NOMO-1 (cell line): ENCODE data around the gene CC2D2A.
A peak's percentile ranks its signal among the peaks of the same experiment; 100 is the strongest.

Experiments
- DNase-seq, 2 experiments: peaks; one replicate each; lab custom pipeline; 2025; ENCODE audit not compliant: unreplicated experiment in 2 of 2; lab: John Stamatoyannopoulos, UW

CC2D2A gene

GRCh38 chr4:15552557-15553362, 83.1 kb downstream of the CC2D2A start:
- DNase-seq, result no peak

- DNase-seq, result no peak
Observed at GRCh38 chr4:15556511-15557092, 86.9 kb downstream of the CC2D2A start.

GRCh38 chr4:15557786-15558550, 88.3 kb downstream of the CC2D2A start:
- no peak for DNase-seq

GRCh38 chr4:15558561-15558960, 88.9 kb downstream of the CC2D2A start:
- DNase-seq, result no peak

- DNase-seq, result no peak
Observed at GRCh38 chr4:15562114-15562513, 92.4 kb downstream of the CC2D2A start.

- DNase-seq, result no peak
Observed at GRCh38 chr4:15562623-15563022, 92.9 kb downstream of the CC2D2A start.

GRCh38 chr4:15563871-15564270, 94.2 kb downstream of the CC2D2A start:
- no peak for DNase-seq

GRCh38 chr4:15568821-15569220, 99.1 kb downstream of the CC2D2A start:
- DNase-seq, result no peak

- DNase-seq, result no peak
Observed at GRCh38 chr4:15569746-15570145, 100.1 kb downstream of the CC2D2A start.

GRCh38 chr4:15575966-15576365, 106.3 kb downstream of the CC2D2A start:
- no peak for DNase-seq

- no peak for DNase-seq
Observed at GRCh38 chr4:15577508-15577907, 107.8 kb downstream of the CC2D2A start.

GRCh38 chr4:15584785-15585184, 115.1 kb downstream of the CC2D2A start:
- peak in 1 of 2 experiments; percentile 12 for DNase-seq

- DNase-seq, result no peak
Observed at GRCh38 chr4:15585331-15585730, 115.6 kb downstream of the CC2D2A start.

- peak; percentile 48 to 78 for DNase-seq
Observed at GRCh38 chr4:15586066-15586465, 116.4 kb downstream of the CC2D2A start.

- DNase-seq, result no peak
Observed at GRCh38 chr4:15587649-15588048, 118.0 kb downstream of the CC2D2A start.

- DNase-seq, result no peak
Observed at GRCh38 chr4:15592799-15593198, 123.1 kb downstream of the CC2D2A start.

GRCh38 chr4:15598644-15599043, 129.0 kb downstream of the CC2D2A start:
- DNase-seq, result no peak

GRCh38 chr4:15600176-15600575, 130.5 kb downstream of the CC2D2A start:
- DNase-seq, result no peak

GRCh38 chr4:15601862-15602261, 132.2 kb downstream of the CC2D2A start:
- DNase-seq, result no peak

GRCh38 chr4:15605537-15605936, 135.9 kb downstream of the CC2D2A start:
- DNase-seq, result no peak

- DNase-seq, result peak in 1 of 2 experiments; percentile 13
Observed at GRCh38 chr4:15610855-15611254, 141.2 kb downstream of the CC2D2A start.

GRCh38 chr4:15612136-15612535, 142.5 kb downstream of the CC2D2A start:
- DNase-seq, result no peak
